Measurements from ENCODE around the gene CLIC4. TPM values are rescaled to one million over a fixed set of nuclear protein-coding genes. Genes with fewer than 3 reads are reported as not detected.
"Not testable (repeated sequence)": the region's sequence is repeated elsewhere in the genome, so short reads cannot be mapped to it uniquely, and the experiment has no call there.

Gene CLIC4
- total and polyA plus RNA-seq, 2 experiments from 2014 or later: 92.5 to 308 TPM

- TF ChIP-seq ZNF462 (CRISPR knock-in tag; IDR thresholded peaks at IDR 0.05) (no peak), EZH2phosphoT487 (IDR thresholded peaks at IDR 0.05; ENCODE audit: unreplicated experiment) (no peak), ETS1 (IDR thresholded peaks at IDR 0.05) (no peak), CTCF (conservative IDR thresholded peaks at IDR 0.05; ENCODE audit: low read depth in 2 of 2) (no peak), POLR2AphosphoS5 (IDR thresholded peaks at IDR 0.05; ENCODE audit: low read depth) (no peak), STAT1 (IDR thresholded peaks at IDR 0.05; ENCODE audit: unreplicated experiment) (no peak), NANOG (IDR thresholded peaks at IDR 0.05; ENCODE audit: borderline replicate concordance) (no peak), JUNB (IDR thresholded peaks at IDR 0.05; ENCODE audit: unreplicated experiment) (no peak), CREB1 (CRISPR knock-in tag; IDR thresholded peaks at IDR 0.05; ENCODE audit: low read depth) (no peak), REST (IDR thresholded peaks at IDR 0.05; ENCODE audit: unreplicated experiment) (no peak), EZH2 (IDR thresholded peaks at IDR 0.05; ENCODE audit: low read depth, unreplicated experiment) (no peak), ZNF331 (CRISPR knock-in tag; IDR thresholded peaks at IDR 0.05; ENCODE audit: low read depth) (no peak)
These were observed 48.3 kb downstream of the CLIC4 start (continued) for GRCh38 chr1:24793447-24794129.

- H3K9me2 ChIP-seq (ENCODE audit: insufficient read depth); ATAC-seq; H3F3A ChIP-seq (replicated peaks; ENCODE audit: low read depth); H3K27ac ChIP-seq (ENCODE audit: low read depth); H3K4me1 ChIP-seq (ENCODE audit: insufficient read depth); H2AFZ ChIP-seq; H3K4me3 Mint-ChIP-seq; H3K27me3 ChIP-seq (ENCODE audit: insufficient read depth); H3K4me3 ChIP-seq; H3K27me3 Mint-ChIP-seq (ENCODE audit: insufficient read depth, low read depth, poor library complexity); H3K4me2 ChIP-seq; DNase-seq (ENCODE audit: low spot score): not testable (repeated sequence)
- peaks cover 17% of the 10 kb centered on the region for H3K9me3 Mint-ChIP-seq
- Histone ChIP-seq H3K79me2 (replicated peaks; ENCODE audit: insufficient read depth) (peaks cover 90% of the 10 kb centered on the region), H4K20me1 (replicated peaks; ENCODE audit: insufficient read depth) (peaks cover 51% of the 10 kb centered on the region), H3K36me3 (ENCODE audit: insufficient read depth) (peaks cover 13% of the 10 kb centered on the region)
- peaks cover 13% of the 10 kb centered on the region; the same call in 2 of the 3 replicates for H3K4me1 Mint-ChIP-seq
- H3K27ac Mint-ChIP-seq: peak overlapping the region; percentile 41; the same call in 1 of the 2 replicates
- peaks cover 32% of the 10 kb centered on the region for H3K36me3 Mint-ChIP-seq (ENCODE audit: low read depth)
These were observed 48.9 kb downstream of the CLIC4 start for GRCh38 chr1:24794130-24794502.

Measured in GM23338 (cell line).